Smooth muscle cell of the brain vasculature (primary cell): ENCODE measurements around the gene WWOX.

Source experiments
- DNase-seq: peaks from one replicate; pipeline ENCODE4 v3.0.0-alpha.2; 2012; ENCODE audit warnings: low read depth, low spot score

Gene WWOX

GRCh38 chr16:79130616-79131015 lies 1031.2 kb downstream of the WWOX start:
- no peak for DNase-seq

DNA sequence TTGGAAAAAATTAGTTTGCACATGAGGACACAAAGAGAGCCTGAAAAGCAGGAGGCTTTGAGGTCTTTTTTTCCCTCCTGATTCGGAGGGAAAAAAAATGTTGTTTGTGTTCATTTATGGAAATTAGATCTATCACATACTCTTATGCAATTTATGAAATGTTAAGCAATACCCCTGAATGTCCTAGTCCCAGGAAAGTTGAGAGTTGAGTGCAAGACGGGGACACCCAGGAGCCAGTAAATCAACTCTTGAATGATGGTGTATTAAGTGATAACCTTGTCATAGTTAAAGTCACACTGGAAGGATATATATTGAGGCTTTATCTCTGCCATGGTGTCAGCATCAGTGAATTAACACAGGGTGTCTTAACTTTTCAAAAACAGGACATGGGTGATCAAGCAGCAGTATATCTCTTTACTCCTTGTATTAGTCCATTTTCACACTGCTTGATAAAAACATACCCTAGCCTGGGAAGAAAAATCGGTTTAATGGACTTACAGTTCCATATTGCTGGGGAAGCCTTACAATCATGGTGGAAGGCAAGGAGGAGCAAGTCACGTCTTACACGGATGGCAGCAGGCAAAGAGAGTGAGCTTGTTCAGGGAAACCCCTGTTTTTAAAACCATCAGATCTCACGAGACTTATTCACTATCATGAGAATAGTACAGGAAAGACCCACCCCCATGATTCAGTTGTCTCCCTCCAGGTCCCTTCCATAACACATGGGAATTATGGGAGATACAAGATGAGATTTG lies 1032.0 kb downstream of the WWOX start:
- DNase-seq: no peak

DNA sequence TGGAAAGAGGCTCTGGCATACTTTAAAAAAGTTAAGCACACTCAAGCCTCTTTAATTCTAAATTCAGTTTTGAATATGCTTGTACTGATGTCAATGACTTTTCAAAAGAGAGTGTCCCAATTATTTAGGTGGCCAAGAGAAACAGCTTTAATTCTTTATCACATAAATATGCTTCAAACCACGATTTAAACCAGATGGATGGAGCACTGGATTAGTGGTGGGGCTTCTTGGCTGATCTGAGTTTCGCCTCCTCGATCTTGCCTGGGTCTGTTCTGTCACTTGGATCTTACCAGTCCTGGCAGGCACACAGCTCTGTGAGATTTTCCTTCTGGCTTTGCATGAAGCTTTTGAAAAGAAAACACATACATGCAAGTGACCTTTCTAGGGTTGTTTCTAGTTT lies 1033.2 kb downstream of the WWOX start:
- no peak for DNase-seq

- DNase-seq: no peak
Measured at GRCh38 chr16:79134300-79134699, 1034.8 kb downstream of the WWOX start.

DNA sequence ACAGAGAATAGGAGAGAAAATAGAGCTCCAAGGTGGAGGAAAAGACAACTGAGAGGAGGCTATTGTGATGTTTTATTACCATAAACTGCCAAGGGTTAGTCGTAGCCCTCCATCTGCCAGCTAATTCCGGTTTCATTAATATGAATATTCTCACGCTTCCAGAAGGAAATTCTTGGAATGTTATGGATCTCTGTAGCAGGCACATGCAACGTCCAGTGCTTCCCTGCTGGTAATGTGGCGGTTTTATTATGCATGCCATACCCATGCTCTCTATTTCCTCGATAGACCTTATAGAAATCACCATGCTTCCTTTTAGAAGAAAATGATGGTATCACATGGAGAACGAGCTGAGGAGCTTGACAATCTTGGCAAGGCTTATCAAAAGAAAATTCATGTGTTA lies 1037.5 kb downstream of the WWOX start:
- no peak for DNase-seq

DNA sequence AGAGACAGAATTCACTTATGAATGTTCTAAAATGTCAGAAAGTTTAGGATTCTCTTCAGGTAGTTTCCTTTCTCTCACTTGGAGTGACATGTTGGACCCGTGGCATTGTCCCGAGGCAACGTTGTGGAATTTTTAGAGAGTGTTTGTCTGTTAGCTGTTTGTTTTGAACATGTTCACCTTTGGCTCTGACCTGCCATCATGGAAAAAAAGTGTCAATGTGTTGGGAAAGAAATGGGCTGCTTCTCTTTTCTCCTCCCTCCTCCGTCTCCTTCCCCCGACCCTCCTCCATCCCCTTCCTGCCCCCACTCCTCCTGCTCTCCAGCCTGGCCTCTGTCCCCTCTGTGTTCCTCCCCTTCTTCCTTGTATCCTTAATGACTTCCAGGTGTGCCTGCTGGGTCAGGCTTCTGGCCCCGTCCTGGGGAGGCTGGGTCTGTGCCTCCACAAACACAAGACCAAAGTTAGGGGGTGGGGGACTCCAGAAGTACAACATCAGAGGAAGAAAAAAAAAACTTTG lies 1038.0 kb downstream of the WWOX start:
- DNase-seq: no peak

DNA sequence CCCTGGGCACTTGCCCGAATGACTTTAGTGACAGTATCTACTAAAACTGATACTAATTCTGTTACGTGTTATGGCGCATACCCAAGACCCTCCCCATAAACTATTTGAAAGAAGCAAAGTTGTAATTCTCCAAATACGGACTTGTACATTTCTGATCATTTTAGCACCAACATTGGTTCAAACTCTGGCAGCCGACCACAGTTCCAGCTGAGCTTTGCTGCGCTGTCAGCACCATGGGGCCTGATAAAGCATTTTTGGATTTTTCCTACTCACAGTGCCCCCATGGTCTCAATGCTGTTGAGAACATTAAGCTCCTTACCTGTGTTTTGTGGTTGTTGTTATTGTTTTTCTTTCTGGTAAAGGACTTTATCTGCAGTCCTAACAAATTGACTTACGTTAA lies 1040.3 kb downstream of the WWOX start:
- DNase-seq: no peak

DNA sequence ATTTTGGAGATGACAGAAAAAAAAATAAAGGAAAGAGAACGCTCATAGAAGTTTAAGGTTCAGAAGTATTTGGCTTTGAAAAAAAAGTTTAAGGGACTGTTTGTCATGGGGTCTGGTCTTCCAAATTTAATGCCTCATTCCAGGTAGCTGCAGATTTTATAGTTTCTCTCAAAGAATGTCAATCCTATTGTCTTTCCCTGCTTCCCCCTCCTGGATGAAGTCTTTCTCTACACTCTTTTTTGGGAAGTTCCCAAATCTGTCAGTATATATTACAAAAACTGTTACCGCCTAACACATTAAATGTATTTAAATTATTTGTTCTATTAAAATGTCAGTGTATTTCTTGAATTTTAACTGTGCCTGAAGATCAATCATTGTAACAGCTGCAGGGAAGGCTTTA lies 1043.6 kb downstream of the WWOX start:
- no peak for DNase-seq

DNA sequence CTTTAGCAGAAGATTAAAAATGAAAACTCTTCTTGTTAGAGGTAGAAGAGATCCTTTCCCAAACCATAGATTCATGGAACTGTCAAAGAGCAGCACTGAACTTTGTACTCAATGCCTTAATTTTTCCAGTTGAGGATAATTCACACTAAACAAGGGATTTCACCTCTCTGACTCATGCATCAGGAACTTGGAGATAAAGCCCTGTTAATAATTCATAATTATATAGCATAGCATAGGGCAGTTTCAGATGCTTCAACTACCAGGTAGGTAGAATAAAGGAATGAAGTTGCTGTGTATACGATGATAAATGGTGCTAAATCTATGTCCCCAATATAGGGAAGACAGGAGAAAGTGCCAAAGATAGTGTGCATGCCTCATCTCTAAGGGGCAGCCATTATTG lies 1050.7 kb downstream of the WWOX start:
- DNase-seq: no peak

DNA sequence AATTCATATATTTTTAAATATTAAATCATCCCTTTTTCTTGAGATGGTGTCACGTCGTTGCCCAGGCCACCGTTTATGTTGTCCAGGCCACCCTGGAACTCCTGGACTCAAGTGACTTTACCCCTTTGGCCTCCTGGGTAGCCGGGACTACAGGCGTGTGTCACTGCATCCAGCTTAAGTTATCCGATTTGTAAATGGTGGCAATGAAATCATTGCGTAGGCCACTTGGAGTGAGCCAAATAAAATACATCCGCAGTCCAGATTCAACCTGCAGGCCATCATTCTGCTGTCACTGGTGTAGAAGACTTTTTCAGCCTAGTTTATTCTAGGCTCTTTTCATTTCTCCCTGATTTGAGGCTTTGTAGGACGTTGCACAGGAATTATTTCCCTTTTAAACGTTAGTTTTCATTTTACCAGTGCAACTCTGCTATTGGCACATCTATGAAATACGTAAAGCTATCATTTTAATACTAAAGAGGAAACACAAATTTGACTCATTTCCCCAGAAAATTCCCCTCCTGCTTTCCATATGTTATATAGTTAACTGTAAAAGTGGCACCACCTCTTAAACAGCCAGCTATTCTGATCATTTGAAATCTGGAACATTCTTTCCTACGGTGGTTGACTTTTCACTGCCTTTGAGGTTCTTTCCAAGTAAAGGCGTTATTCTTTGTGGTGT lies 1051.3 kb downstream of the WWOX start:
- DNase-seq: no peak

- no peak for DNase-seq
Measured at GRCh38 chr16:79154086-79154485, 1054.6 kb downstream of the WWOX start.

DNA sequence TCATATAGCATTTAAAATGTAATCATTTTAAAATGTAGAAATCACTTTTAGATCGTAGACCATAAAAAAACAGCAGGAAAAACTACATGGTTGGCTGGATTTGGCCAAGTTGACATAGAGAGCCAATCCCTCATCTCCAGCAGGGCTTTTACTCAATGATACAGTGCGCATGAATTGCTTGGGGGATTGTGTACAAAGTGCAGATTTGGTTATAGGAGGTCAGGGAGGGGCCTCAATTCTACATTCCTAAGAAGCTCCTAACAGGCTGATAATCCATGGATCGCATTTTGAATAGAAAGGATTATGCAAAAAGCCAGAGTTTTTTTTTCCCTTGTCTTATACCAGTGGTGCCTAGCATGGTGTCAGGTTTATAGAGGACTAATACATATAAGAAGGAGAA lies 1056.0 kb downstream of the WWOX start:
- DNase-seq: no peak

DNA sequence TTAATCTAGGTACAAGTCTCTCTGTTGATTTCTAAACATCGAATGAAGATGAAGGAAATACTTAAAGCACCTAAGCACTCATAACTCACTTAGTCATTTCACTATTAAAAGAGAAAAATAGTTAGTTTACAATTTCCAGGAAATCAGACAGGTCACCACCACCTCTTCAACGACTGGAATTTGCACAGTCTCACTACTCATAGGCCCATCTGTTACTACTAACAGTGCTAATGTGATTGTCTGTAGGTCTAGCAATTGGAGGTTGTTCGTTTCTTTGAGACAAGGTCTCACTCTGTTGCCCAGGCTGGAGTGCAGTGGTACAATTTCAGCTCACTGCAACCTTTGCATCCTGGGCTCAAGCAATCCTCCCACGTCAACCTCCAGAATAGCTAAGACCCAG lies 1056.5 kb downstream of the WWOX start:
- no peak for DNase-seq

- DNase-seq: no peak
Measured at GRCh38 chr16:79156761-79157160, 1057.3 kb downstream of the WWOX start.

DNA sequence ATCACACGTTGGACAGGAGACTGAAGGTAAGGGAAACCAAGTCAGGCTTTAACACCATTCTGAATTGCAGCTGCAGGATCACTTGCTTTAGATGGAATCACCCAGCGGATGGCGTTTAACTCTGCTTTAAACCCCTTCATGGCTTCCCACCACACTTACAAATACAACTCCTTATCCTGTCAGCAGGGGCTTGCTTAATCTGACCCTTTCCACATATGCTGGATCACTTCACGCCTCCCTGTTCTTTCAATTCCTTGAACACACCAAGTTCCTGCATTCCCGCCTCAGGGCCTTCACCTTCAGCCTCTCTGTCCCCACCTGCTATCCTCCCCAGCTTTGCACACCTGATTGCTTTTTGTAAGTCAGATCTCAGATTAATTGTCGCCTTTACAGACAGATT lies 1058.9 kb downstream of the WWOX start:
- no peak for DNase-seq

DNA sequence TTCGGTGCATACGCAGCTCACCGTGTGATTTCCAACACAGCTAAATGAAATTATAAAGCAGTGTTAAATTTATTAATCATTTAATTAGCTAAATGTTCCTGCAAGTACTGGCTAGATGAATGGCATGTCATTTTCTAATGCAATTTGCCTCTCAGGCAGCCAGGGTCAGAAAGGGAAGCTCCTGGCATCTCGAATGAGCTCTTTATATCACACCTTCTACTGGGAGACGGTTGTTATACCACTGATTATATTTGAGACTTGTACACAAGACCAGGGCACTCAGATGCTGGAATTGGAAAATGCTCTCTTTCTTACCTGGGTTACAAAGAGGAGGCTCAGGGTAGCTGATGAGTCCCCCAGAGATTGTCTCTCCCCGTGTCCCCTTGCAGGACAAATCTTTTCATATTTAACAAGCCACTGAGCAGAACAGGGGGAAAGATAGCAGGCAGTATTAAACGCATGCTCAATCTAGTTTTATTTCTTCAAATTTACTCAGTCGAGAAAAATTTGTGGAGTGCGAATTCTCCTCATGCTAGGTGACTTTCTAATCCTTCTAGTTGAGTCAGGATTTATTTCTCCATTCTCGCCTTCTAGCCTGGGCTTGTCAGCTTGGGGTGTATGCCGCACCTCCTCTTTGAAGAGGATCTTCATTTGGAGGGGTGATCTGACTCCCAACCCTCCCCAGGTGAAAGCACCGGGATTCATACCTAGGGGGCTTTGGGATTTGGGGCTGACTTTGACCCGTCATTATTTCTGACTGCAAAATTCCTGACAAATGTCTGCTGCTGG lies 1060.0 kb downstream of the WWOX start:
- no peak for DNase-seq

DNA sequence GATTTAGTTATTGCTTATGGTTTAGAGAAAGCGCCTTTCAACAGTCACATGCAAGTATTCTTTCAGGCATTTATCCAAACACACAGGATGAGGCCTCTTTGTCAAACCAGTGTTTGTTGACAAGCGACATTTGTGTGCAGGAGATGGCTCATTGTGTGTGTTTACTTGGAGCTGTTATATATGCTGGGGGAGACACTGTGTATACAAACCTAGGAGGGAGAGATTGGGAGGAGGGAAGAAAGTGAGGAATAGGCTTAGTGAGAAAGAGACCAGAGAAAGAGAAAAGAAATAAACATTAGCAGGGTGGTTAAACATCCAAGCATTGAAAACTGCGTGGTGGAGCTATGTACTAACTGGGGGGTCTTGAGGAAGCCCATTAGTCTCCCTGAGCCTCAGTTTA lies 1063.5 kb downstream of the WWOX start:
- DNase-seq: no peak

GRCh38 chr16:79163691-79164387 lies 1064.4 kb downstream of the WWOX start:
- DNase-seq: no peak

- DNase-seq: no peak
Measured at GRCh38 chr16:79164388-79164995, 1065.0 kb downstream of the WWOX start.

GRCh38 chr16:79165079-79165478 lies 1065.6 kb downstream of the WWOX start:
- no peak for DNase-seq

DNA sequence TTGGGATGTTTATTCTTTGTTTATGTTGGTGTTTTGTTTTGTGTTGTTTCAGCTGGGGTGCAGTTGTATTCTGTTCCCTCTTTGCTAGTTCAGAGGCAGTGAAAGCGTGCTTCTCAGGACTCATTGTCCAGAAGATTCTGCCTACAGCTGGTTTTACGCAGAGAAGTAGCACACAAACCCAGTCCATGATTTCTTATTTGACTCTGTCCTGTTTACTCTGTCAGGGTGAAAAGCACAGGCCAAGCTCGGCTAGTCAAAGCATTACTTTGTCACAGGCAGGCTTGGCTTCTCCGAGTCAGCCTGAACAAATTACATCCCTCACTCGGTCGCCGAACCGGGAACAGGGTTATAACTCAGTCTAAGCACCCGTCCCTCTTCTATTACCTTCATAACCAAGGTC lies 1066.1 kb downstream of the WWOX start:
- DNase-seq: no peak
